Measurements from ENCODE around the gene SHMT2.

SHMT2 gene

DNA sequence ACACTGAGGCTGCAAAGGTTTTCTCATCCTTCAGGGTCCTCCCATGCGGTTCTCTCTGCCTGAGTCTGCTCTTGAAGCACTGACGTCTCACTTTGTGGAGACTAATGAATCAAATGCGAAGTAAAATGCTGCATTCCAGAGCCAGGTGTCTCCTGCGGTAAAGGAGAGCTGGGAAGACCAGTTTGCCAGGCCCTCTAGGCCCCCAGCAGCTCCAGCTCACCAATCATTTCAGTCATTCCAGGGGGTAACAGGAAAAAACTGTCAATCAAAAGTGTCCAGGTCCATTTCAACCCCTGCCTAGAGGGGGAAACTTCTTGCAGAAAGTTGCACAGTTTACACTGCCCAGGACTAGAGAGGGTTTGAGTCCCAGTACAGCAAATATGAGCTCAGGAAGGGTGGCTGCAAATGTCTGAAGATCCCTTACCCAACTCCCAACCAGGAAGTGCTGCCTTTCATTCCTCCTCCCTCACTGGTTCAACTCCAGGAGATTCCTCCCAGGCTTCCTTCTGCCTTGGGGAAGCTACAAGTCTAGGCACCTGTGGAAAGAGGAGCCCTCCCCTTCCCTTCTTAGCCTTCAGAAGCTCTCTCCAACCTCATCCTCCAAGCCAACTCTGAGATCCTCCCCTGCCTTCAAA is 15.6 kb upstream of the SHMT2 start:
- peak in 2 of 51 donors; percentile 4 to 24 for DNase-seq

DNA sequence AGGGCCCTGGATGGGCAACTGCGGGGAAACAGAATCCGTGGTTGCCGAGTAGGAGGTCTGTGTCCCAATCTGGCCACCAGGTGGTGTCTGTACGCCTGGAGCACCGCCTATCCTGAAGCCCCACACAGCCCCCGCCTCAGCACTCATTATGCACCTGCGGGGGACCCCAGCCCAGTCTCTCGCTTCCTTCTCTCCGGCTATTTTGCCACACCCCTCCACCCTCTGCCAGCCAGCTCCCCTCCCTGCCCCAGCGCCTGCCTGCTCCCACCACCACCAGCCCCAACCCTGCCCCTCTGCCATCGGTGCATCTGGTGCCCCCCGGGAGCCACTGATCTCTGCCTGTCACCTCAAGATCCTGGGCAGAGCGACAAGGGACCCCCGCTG is 15.1 kb upstream of the SHMT2 start:
- DNase-seq: peak in 23 of 51 donors; percentile 5 to 50 (median 27)

DNA sequence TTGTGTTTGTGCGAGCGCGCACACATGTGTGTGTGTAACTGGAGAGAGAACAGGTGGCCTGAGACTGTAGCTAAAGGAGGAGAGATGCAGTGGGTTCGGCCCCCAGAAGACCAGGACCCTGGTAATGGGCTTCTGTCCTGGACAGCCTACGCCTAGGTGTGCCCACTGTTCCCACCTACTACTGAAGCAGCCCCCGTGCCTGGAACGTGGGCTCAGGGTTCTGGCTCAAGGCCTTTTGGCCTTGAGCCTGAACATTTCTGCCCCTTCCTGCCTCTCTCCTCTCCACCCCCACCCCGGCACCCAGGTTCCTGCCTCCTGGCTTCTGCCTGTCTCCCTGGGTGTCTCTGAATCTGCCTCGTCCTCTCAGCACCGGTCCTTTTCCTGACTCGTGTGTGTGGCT is 14.4 kb upstream of the SHMT2 start:
- no peak for DNase-seq

DNA sequence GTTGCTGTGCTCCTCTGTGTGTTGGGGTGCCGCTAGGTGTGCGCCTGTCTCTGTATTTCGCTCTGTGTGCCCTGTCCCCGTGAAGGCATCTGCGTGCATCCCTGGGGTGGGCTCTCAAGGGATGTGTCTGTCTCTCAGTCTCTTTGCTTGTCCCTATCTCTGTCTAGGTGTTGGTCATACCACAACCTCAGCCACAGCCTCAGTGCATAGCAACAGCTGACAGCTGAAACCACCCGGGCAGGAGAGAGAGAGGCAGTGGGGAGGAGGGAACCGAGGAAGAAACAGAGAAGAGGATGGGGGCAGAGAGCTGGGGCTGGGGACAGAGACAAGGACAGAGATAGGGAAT is 13.9 kb upstream of the SHMT2 start:
- DNase-seq: peak in 1 of 51 donors; percentile 22

DNA sequence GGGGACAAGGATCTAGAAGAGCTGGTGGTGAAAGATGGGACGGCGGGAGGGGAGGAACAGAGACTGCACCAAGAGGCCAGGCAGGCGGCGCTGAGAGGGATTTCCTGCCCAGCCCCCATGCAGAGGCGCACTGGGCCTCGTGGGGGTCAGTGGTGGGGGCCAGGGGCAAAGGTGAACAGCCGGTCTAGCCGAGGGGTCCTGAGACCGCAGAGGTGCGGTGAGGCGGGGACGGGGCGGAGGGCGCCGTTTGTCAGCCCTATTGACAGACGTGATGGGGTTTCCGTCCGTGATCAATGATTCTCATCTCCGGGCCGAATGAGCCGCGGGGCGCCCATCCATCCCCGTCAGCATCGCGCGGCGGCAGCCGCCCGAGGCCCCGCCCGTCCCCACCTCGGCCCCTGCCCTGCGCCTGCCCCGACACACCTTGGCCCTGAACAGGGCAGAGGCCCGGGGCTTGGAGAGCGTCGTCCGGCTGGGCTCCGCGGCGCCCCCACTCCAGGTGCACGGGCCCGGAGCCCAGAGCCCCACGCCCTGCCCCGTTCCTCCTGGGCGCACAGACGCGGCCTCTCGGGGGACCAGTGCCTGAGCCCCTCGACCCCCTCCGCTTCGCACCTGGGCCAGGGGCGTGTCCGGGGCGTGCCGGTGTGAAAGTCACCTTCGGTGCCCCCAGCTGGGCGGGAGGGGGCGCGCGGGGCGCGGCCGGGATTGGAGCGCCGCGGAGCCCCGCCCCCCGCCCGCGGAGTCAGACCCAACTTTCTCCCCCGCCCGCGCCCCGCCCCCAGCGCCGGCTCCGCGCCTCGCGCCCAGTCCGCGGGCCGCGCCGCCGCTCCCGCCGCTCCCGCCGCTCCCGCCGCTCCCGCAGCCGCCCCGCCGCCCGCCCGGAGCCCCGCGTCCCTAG is 13.2 kb upstream of the SHMT2 start, which contains the start of gene NXPH4:
Gene NXPH4, plus strand, starts transcription at position 781 of the 898 bp plus-strand sequence. CDS start 176 bp downstream, outside the sequence.
- peak in 2 of 51 donors; percentile 20 to 22 for DNase-seq

DNA sequence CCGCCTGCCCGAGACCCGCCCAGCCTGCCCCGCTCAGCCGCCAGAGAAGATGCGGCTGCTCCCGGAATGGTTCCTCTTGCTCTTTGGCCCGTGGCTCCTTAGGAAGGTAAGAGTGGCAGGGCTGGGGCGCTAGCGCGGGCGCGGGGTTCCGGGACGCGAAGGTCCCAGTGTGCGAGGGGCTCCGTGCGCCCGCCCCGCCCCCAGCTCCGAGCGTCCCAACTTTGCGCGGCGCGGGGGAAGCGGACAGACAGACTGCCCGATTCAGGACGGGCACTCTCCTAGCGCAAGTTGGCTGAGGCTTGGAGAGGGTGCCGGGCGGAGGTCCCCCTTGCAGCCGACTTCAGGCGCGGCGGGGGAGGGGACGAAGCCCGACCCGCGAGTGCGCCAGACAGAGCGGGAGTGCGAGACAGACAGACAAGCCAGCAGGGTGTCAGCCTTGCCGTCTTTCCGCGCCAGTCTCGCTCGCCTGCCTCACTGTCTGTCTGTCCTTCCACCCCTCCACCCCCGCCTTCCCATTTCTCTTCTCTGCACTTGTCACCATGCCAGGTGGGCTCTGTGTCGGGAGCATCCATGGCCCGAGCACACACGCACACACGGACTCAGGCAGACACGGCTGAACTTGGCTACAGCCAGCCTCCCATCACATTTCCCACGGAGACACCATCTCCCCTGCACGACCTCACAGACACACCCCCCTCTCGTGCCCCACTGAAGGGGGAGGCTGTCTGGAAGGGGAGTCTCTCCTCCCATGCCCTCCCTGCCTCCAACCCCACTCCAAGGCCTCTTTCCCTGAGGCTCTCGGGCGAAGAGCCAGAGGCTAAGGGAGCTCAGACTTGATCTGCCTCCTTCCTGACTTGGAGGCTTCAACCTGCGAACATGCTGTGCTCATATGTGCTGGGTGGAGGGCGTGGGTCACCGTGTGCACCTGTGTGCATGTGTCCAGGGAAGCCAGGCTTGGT is 12.3 kb upstream of the SHMT2 start:
- peak in 1 of 51 donors; percentile 7 for DNase-seq

DNA sequence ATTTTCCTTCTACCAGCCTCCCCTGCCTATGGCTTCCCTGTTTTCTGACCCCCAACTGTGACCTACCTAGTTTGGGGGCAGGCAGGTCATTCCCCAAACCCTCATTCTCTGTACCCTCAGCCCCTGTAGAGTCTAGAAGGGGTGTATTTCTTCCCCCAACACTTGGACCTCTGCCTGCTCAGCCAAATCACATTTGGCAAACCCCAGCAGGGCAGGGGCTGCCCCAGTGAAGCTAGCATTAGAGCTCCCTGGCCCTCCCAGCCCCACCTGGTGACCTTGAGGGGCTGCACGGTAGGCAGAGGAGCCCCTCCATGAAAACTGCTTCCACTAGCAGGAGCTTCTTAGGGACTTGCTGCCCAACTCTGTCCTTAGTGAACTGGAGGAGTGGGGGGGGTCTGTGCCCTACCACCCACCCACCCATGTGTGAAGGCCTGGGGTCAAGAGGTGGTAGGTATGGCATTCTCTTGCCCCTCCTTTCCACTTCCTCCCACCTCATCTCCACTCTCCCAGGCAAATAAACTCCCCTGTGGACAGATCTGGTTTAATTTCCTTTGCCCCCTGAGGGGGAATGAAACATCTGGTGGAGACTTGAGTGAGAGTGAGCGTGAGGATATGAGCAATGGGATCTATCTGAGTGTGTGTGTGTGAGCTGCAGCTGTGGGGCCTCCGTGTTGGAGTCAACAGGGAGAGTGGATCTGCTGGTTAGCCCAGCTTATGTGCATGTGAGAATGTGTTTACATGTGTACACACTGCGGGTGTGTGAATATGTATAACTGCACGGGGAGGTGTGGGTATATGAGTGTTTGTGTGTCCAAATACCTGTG is 11.3 kb upstream of the SHMT2 start:
- no peak for DNase-seq

DNA sequence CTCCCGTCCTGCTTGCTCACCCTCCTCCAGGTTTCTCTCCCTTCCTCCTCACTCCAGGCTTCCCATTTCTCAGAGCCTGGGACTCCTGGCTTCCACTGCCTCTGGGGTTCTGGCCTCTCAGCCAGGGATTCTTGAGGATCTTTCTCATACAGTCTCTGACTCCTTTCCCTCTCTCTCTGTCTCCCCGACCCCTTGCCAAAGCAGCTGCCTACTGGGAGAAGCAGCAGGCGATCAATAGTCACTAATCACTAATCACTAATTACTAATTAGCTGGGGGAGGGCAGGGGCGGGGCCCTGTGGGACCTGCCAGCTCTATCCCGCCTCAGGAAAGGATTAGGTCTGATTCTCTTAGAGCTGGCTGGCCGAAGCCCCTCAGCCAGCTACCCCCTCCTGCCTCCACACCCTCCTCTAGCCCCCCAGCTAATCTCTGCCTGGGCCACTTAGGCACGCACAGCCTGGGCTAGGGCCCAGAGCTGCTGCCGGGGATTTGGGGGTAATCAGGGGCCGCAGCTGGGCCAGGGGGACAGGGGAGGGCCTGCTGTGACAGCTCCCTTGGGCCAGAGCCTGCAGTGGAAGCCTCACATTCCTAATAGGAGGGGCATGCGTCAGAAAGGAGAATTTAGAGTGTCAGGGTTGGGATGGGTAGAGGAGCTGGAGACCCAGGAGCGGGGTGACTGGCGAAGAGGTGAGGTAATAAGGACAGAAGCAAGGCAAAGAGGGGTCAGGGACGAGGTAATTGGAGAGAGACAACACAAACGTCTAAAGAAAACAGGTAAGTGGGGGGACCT is 10.1 kb upstream of the SHMT2 start:
- DNase-seq: no peak

DNA sequence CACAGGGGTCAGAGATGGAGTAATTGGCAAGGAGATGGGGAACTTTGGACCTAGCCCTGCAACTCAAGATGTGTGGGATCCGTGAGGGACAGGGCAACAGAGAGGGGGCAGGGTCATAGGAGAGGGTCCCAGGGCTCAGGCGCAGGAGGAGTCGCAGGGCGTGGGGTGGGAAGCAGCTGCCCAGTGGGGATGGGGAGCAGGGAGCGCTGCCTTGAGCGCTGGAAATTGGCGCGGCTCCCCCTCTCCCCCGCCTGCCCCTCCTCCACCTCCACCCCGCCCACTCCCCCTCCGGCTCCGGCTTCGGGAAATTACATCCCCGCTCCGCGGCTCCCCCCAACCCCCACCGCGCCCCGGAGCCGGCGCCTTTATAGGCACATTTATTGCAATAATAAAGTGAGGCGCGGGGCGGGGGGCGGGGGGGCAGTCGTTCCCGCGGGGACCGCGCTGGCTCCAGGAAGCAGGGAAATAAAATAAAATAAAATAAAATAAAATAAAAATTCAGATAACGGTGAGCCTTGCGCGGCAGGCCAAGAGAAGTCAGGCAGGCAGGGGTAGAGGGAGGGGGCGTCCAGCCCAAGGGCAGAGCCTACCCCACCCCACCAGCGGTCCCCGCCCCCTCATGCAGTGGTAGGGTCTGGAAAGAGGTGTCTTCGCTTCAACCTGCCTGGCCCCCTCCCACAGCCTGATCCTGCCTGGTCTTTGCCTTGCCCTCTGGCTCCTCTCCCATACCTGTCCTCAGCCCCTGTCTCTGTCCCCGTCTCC is 9.3 kb upstream of the SHMT2 start:
- no peak for DNase-seq

DNA sequence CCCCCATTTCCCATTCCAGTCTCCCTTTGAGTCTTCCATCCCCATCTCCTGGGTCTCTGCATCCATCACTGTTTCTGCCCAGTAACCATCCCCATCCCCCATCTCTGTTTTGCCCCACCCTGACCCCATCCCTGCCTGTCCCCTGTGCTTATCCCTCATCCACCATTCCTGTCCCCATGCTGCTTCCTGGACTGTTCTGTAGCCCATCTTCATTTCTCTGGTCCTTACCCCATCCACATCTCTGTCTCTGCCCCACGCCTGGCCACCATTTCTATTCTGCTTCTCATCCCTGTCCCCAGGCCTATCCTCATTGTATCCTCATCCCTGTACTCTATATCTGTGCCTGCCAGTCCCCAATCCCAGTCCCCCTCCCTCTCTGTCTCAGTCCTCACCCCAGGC is 8.7 kb upstream of the SHMT2 start:
- DNase-seq: no peak

DNA sequence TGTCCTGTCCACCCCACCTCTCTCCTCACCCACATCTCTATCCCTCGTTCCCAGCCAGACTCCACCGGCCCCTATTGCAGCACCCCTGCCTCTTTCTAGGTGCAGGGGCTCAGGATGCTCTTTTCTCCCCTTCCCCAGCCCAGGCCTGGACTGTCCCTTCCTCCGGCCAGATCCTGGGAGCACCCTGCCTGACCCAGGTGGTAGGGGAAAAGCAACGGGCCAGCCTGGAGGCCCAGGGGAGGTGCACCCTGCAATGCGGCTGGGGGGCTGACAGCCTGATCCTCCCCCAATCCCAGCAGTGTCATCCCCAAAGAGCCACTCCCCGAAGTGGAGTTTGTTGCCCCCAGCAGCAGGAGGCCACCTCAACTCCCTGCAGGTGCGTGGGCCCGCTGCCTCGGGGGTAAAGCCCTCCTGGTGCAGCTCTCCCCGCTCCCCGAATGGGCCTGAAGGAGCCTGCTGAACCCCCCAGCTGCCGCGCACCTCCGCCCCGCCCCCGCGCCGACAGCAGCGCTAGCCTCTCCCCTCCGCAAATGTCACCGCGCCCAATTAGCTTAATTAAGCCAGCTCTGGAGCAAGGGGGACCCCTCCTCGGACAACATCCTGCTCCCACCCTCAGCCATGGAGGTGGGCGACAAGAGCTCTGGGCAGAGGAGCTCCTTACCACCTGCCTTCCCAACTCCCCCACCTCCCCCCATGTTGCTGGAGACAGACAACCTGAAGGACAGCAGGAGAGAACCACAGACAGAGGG is 8.2 kb upstream of the SHMT2 start:
- DNase-seq: no peak

DNA sequence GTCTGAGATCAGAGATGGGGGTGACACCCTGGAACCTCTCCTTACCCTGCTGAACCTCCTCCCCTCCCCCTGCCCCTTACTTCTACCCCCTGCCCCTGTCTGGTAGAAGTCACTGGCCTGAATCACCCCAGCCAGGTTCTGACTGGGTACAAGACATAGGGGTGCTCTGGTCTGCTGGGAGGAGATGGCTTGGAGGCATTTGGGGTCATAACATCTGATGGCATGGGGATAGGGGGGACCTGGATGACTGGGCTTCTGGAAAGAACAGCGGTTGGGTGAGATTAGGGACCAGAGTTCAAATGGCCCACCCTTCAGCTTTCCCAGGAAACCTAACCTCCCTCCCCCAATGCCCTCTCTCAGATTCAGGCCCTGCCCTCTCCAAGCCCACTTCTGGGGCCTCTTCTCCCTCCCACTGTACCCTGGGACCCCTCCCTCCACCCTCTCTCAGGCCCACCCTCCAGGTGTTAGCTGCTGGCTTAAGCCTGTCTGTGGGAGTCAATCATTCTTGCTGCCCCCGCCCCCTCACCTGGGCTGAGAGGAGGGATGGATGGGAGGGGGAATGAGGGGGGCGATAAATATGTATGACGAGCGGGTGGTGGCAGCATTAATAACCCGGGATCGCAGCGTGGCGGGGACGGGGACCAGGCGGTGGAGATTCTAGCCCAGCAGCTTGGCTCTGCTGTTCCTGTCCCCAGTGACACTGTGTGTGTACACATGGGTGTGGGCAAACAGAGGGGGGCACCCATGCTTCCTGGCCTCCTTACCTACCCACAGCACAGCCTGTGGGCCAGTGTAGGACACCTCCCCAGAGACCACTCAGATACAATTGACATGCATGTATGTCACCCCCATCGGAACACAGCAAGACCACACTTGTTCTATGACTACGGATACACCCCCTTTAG is 7.0 kb upstream of the SHMT2 start:
- DNase-seq: no peak

DNA sequence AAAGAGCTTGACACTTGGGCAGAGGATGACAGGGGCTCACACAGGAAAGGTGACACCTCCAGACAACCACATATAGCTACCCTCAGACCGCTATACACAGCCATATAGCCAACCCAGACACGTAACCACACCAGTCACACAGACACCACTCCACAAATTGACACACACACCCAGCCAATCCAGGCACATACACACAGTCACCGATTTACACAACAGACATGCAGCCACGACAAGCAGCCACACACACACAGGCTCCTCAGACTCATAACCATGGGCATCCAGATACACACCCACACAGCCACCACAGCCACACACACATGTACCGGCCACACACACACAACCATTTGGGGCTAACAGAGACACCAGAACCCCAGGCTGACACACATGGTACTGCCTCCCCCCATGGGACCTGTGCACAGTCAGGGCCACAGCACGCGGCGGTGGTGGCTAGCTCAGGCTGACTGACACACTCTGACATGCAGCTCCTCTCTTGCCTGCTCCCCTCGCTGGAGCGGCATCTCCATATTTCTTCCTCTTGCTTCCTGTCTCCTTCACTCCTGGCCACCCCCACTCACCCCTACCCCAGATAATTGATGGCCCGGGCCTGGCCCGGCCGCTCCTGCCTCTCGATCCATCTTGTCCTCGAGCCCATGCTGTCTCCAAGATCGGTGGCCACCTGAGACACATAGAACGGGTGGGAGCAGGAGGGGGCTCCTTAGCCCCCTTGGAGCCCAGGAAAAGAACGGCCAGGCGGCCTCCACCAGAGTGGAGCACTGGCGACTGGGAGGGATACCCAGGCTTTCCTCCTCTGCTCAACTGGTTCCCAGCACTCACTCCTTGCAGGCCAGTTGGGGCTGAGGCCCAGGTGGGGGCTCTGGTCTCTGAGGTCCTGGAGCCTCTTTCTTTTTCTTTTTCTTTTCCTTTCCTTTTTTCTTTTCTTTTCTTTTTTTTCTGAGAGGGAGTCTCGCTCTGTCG is 6.0 kb upstream of the SHMT2 start:
- DNase-seq: peak in 1 of 51 donors; percentile 7

DNA sequence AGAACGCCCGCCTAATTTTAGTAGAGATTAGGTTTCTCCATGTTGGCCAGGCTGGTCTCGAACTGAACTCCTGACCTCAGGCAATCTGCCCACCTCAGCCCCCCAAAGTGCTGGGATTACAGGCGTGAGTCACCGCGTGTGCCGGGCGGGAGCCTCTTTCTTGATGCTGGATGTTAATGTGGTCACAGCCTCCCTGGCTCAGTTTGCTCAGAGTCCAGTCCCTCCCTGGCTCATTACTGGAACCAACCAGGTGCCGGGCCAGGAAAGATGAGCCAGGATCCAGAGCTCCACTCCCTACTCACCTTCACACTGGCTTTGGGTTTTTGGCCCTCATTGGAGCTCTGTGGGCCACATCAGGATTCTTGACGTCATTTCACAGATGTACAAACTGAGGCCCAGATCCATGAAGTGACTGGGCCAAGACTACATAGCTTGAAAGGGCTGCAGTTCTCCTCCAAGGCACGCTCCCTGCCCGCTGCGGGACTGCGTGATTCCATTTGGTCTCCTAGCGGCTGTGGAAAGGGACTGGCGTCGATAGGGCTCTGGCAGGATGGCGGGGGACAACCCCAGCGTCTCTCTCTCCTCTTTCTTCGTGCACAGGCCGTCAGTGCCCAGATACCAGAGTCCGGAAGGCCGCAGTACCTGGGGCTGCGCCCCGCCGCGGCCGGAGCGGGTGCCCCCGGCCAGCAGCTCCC is 5.1 kb upstream of the SHMT2 start:
- no peak for DNase-seq

DNA sequence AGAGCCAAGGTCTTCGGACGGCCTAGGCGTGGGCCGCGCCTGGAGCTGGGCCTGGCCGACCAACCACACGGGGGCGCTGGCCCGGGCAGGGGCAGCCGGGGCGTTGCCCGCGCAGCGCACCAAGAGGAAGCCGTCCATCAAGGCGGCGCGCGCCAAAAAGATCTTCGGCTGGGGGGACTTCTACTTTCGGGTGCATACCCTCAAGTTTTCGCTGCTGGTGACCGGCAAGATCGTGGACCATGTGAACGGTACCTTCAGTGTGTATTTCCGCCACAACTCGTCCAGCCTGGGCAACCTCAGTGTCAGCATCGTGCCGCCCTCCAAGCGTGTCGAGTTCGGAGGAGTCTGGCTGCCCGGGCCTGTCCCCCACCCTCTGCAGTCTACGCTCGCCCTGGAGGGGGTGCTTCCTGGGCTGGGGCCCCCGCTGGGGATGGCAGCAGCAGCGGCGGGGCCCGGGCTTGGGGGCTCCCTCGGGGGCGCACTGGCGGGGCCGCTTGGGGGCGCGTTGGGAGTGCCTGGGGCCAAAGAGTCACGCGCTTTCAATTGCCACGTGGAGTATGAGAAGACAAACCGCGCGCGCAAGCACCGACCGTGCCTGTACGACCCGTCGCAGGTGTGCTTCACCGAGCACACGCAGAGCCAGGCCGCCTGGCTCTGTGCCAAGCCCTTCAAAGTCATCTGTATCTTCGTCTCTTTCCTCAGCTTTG is 4.4 kb upstream of the SHMT2 start:
- peak in 2 of 51 donors; percentile 11 to 24 for DNase-seq
